Chondrocyte (in vitro differentiated cells): ENCODE results near the gene CADM2. TPM values are rescaled to one million over a fixed set of nuclear protein-coding genes. Genes with fewer than 3 reads are reported as not detected.

Experiments
- DNase-seq: peaks from one replicate; pipeline ENCODE4 v3.0.0; 2021; ENCODE audit warnings: mixed read lengths, low spot score
- H3K27ac Mint-ChIP-seq: one replicate; pipeline ENCODE4 v1.8.0; 2021; ENCODE audit warnings: mild to moderate bottlenecking, moderate library complexity, mixed read lengths; ENCODE audit not compliant: unreplicated experiment
- H3K27me3 Mint-ChIP-seq: 2 replicates; pipeline ENCODE4 v1.8.0; 2021; ENCODE audit warnings: low read depth, mixed read lengths
- H3K36me3 Mint-ChIP-seq: 2 replicates; pipeline ENCODE4 v1.8.0; 2021; ENCODE audit warnings: low read depth, mixed read lengths
- H3K4me1 Mint-ChIP-seq: 2 replicates; pipeline ENCODE4 v1.8.0; 2021; ENCODE audit warnings: low read depth, mild to moderate bottlenecking, mixed read lengths
- H3K4me3 Mint-ChIP-seq: one replicate; pipeline ENCODE4 v1.8.0; 2021; ENCODE audit warnings: mild to moderate bottlenecking, moderate library complexity, mixed read lengths; ENCODE audit not compliant: unreplicated experiment
- H3K9me3 Mint-ChIP-seq: 2 replicates; pipeline ENCODE4 v1.8.0; 2021; ENCODE audit warnings: low read depth, mixed read lengths
- CTCF ChIP-seq: fragments of 200-600 bp; sonication (generic); IDR thresholded peaks from 2 replicates; pipeline ENCODE4 v1.5.0; 2021; ENCODE audit warnings: antibody characterized with exemption, mild to moderate bottlenecking, moderate library complexity
- total RNA-seq: library from RNA; stranded (reverse); gene quantifications from 3 replicates; pipeline ENCODE4 v1.2.1, GENCODE V29; 2021

The CADM2 gene
- total RNA-seq, 1 donor from 2014 or later = 1.1 TPM

GRCh38 chr3:85632921-85633320 is 674.1 kb downstream of the CADM2 start:
- no peak overlapping the region for H3K27ac Mint-ChIP-seq
- no peak for DNase-seq
- no peaks in the 10 kb centered on the region for H3K9me3 Mint-ChIP-seq
- no peak overlapping the region for H3K4me3 Mint-ChIP-seq
- TF ChIP-seq CTCF = no peak
- H3K27me3 Mint-ChIP-seq = peaks cover 4% of the 10 kb centered on the region
- H3K4me1 Mint-ChIP-seq = no peaks in the 10 kb centered on the region
- H3K36me3 Mint-ChIP-seq = no peaks in the 10 kb centered on the region

- peaks cover 22% of the 10 kb centered on the region for H3K27me3 Mint-ChIP-seq
- DNase-seq = no peak
- H3K4me3 Mint-ChIP-seq = no peak overlapping the region
- TF ChIP-seq CTCF = no peak
- no peaks in the 10 kb centered on the region for H3K36me3 Mint-ChIP-seq
- H3K27ac Mint-ChIP-seq = no peak overlapping the region
- H3K4me1 Mint-ChIP-seq = no peaks in the 10 kb centered on the region
- H3K9me3 Mint-ChIP-seq = no peaks in the 10 kb centered on the region
These were observed 693.6 kb downstream of the CADM2 start for GRCh38 chr3:85652360-85652759.

GRCh38 chr3:85660451-85660850 is 701.7 kb downstream of the CADM2 start:
- H3K9me3 Mint-ChIP-seq = no peaks in the 10 kb centered on the region
- no peak overlapping the region for H3K27ac Mint-ChIP-seq
- TF ChIP-seq CTCF = no peak
- no peak overlapping the region for H3K4me3 Mint-ChIP-seq
- no peak for DNase-seq
- H3K4me1 Mint-ChIP-seq = no peaks in the 10 kb centered on the region
- H3K27me3 Mint-ChIP-seq = peaks cover 9% of the 10 kb centered on the region
- H3K36me3 Mint-ChIP-seq = no peaks in the 10 kb centered on the region

GRCh38 chr3:85662462-85662861 is 703.7 kb downstream of the CADM2 start:
- Mint-ChIP-seq H3K4me3 (no peak overlapping the region), H3K9me3 (no peaks in the 10 kb centered on the region), H3K27ac (no peak overlapping the region), H3K4me1 (no peaks in the 10 kb centered on the region), H3K27me3 (peaks cover 8% of the 10 kb centered on the region), H3K36me3 (no peaks in the 10 kb centered on the region)
- no peak for TF ChIP-seq CTCF
- DNase-seq = no peak

GRCh38 chr3:85667744-85668143 is 709.0 kb downstream of the CADM2 start:
- Mint-ChIP-seq H3K9me3 (no peaks in the 10 kb centered on the region), H3K27ac (no peak overlapping the region), H3K4me3 (no peak overlapping the region), H3K4me1 (no peaks in the 10 kb centered on the region), H3K36me3 (no peaks in the 10 kb centered on the region), H3K27me3 (peaks cover 2% of the 10 kb centered on the region)
- no peak for DNase-seq
- no peak for TF ChIP-seq CTCF
